8988T (cell line): ENCODE results near the gene SIGLEC11.
"Not testable (repeated sequence)": the region's sequence is repeated elsewhere in the genome, so short reads cannot be mapped to it uniquely, and the experiment has no call there.

Experiments used
- DNase-seq: peaks from one replicate; pipeline ENCODE4 v3.0.0; 2011

SIGLEC11 gene

GRCh38 chr19:49950956-49951526 lies 9.9 kb downstream of the SIGLEC11 start:
- DNase-seq, result no peak

- no peak for DNase-seq
Observed at GRCh38 chr19:49950590-49950948, 10.4 kb downstream of the SIGLEC11 start.

GRCh38 chr19:49949742-49950589 lies 11.0 kb downstream of the SIGLEC11 start:
- DNase-seq, result no peak

- DNase-seq, result no peak
Observed at GRCh38 chr19:49946415-49946814, 14.6 kb downstream of the SIGLEC11 start.

GRCh38 chr19:49944567-49944966 lies 16.4 kb downstream of the SIGLEC11 start:
- not testable (repeated sequence) for DNase-seq

GRCh38 chr19:49940482-49940791 lies 20.5 kb downstream of the SIGLEC11 start:
- no peak for DNase-seq

- DNase-seq, result no peak
Observed at GRCh38 chr19:49939721-49940481, 21.1 kb downstream of the SIGLEC11 start.

- no peak for DNase-seq
Observed at GRCh38 chr19:49938662-49939061, 22.3 kb downstream of the SIGLEC11 start.

- DNase-seq, result peak; percentile 46
Observed at GRCh38 chr19:49937750-49938381, 23.1 kb downstream of the SIGLEC11 start.

- no peak for DNase-seq
Observed at GRCh38 chr19:49936549-49936948, 24.4 kb downstream of the SIGLEC11 start.

- no peak for DNase-seq
Observed at GRCh38 chr19:49933643-49934042, 27.3 kb downstream of the SIGLEC11 start.

GRCh38 chr19:49932731-49933131 lies 28.2 kb downstream of the SIGLEC11 start:
- DNase-seq, result no peak

GRCh38 chr19:49932041-49932451 lies 28.9 kb downstream of the SIGLEC11 start:
- no peak for DNase-seq

- no peak for DNase-seq
Observed at GRCh38 chr19:49931293-49932040, 29.5 kb downstream of the SIGLEC11 start.

- DNase-seq, result no peak
Observed at GRCh38 chr19:49930483-49931011, 30.4 kb downstream of the SIGLEC11 start.

- peak; percentile 56 for DNase-seq
Observed at GRCh38 chr19:49929611-49930482, 31.1 kb downstream of the SIGLEC11 start.

- peak; percentile 84 for DNase-seq
Observed at GRCh38 chr19:49929121-49929610, 31.8 kb downstream of the SIGLEC11 start, which contains the start of the genes ATF5 and NUP62. Gene ATF5, plus strand, starts transcription at chr19:49929205. Its CDS starts 1,646 bp downstream, at chr19:49930851. Gene NUP62, minus strand, starts transcription at chr19:49929504. Its CDS starts 19,697 bp downstream, at chr19:49909807.

GRCh38 chr19:49927526-49928264 lies 33.3 kb downstream of the SIGLEC11 start:
- no peak for DNase-seq

- DNase-seq, result no peak
Observed at GRCh38 chr19:49926515-49926914, 34.5 kb downstream of the SIGLEC11 start.

GRCh38 chr19:49925486-49925885 lies 35.5 kb downstream of the SIGLEC11 start:
- no peak for DNase-seq
